Skeletal muscle satellite cell (primary cell): ENCODE data around the gene GDF10.

Experiments
- H3K27me3 ChIP-seq: 2 replicates; pipeline ENCODE4 v1.7.0; 2013; ENCODE audit warnings: low read length; ENCODE audit not compliant: control insufficient read depth, insufficient read depth
- H3K36me3 ChIP-seq: 2 replicates; pipeline ENCODE4 v1.7.0; 2013; ENCODE audit warnings: mild to moderate bottlenecking, control low read depth, low read length; ENCODE audit not compliant: insufficient read depth
- H3K4me1 ChIP-seq: 2 replicates; pipeline ENCODE4 v1.7.0; 2013; ENCODE audit warnings: low read length; ENCODE audit not compliant: control insufficient read depth, insufficient read depth
- H3K4me2 ChIP-seq: 2 replicates; pipeline ENCODE4 v1.7.0; 2013; ENCODE audit warnings: mild to moderate bottlenecking, low read length
- H3K4me3 ChIP-seq: 2 replicates; pipeline ENCODE4 v1.7.0; 2013; ENCODE audit warnings: low read length
- H3K9ac ChIP-seq: 2 replicates; pipeline ENCODE4 v1.7.0; 2013; ENCODE audit warnings: mild to moderate bottlenecking, low read depth, low read length, moderate library complexity
- H3K9me3 ChIP-seq: replicated peaks from 2 replicates; pipeline ENCODE4 v1.7.0; 2013; ENCODE audit warnings: mild to moderate bottlenecking, control low read depth, low read length

GDF10 gene

DNA sequence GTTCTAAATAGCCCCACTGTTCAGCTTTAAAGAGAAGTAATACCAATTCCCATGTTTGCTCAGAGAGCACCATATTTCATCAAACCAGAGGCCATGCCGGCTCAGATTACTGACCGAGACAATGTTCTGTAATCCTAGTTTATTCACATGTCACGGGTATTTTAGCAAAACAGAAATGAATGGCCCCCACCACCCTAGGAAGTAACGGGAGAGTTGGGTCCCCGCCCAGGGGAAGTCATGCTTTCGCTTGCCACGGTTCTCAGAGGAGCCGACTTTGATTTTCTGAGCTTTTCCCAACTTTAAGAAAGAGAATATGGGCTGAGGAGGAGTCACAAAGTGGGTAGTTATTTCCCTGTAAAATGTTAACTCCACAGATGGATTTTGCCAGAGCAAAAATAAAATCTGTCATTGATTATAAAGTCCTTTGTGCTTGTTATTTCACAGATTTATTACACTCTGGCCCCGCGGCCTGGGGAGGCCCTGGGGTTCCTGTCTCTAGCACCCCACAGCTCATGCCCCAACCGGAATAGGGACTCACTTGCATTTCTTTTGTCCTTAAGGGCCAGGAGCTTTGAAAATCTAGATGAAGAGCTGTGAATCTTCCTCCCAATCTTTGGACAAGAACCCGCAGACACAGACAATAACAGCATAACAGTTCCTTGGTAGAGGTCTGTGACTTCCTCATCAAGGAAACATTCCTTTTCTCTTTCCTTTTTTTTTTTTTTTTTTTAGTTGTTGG is 3.7 kb upstream of the GDF10 start:
- H3K9ac ChIP-seq: no peak overlapping the region
- H3K36me3 ChIP-seq: no peaks in the 10 kb centered on the region
- no peak overlapping the region for H3K4me2 ChIP-seq
- peaks cover 66% of the 10 kb centered on the region for H3K27me3 ChIP-seq
- H3K4me1 ChIP-seq: no peaks in the 10 kb centered on the region
- H3K4me3 ChIP-seq: no peak overlapping the region
- no peaks in the 10 kb centered on the region for H3K9me3 ChIP-seq

DNA sequence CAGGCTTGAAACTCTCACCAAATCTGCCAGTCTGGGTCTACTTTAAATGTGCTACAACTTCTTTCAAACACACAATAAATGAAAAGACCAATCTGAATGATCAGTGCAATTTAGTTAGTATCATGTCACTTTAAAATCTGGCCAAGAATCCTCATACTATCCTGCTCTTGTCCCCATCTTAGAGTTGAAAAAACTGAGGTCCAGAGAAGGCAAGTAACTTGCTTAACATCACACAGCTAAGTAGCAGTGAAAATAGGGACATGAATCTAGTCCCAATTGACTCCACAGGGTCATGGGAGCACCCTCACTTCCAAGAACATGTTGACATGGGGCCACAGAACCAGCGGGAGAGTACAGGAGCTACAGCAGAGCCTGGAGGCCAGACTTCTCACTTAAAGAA is 3.1 kb upstream of the GDF10 start:
- Histone ChIP-seq H3K4me3 (no peak overlapping the region), H3K4me2 (no peak overlapping the region), H3K27me3 (peaks cover 73% of the 10 kb centered on the region), H3K9ac (no peak overlapping the region), H3K9me3 (no peaks in the 10 kb centered on the region), H3K4me1 (no peaks in the 10 kb centered on the region), H3K36me3 (no peaks in the 10 kb centered on the region)

- Histone ChIP-seq H3K9ac (no peak overlapping the region), H3K27me3 (peaks cover 82% of the 10 kb centered on the region), H3K4me1 (no peaks in the 10 kb centered on the region), H3K9me3 (no peaks in the 10 kb centered on the region), H3K36me3 (no peaks in the 10 kb centered on the region), H3K4me2 (no peak overlapping the region), H3K4me3 (no peak overlapping the region)
These were observed 2.0 kb upstream of the GDF10 start for GRCh38 chr10:47297866-47298540.

DNA sequence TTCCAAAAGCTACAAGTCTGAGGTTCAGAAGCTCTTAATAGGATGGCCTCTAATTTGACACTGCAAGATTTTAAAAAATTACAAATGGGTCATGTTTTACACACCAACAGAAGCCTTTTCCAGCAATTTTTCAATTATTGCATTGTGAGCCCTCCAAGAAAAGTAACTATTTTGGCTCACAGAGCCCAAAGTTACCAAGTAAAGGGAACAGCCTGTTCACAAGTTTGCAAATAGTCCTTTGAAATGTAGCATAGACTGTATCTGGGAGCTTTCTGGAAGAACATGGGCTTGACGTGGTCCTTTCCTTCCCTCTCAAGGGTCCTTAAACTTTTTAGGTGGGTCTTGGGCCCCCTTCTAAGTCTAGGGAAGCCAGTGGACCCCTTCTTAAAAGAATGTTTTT is 1.3 kb upstream of the GDF10 start:
- peaks cover 86% of the 10 kb centered on the region for H3K27me3 ChIP-seq

DNA sequence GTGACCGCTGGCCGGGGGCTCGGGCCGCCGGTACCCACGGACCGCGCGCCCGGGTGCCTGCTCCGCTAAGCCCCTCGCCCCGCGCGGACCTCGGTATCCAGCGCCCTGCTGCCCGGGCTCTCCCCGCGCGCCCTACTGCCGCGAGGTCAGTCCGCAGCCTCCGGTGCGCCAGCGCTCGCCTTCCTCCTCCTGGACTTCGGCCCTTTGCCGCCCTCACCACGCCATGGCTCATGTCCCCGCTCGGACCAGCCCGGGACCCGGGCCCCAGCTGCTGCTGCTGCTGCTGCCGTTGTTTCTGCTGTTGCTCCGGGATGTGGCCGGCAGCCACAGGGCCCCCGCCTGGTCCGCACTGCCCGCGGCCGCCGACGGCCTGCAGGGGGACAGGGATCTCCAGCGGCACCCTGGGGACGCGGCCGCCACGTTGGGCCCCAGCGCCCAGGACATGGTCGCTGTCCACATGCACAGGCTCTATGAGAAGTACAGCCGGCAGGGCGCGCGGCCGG is 483 bp downstream of the GDF10 start:
- Histone ChIP-seq H3K4me3 (no peak overlapping the region), H3K27me3 (peaks cover 86% of the 10 kb centered on the region)

More for the DNA sequence above, 1.3 kb upstream of the GDF10 start:
- Histone ChIP-seq H3K4me2 (no peak overlapping the region), H3K4me1 (no peaks in the 10 kb centered on the region), H3K9ac (no peak overlapping the region), H3K9me3 (no peaks in the 10 kb centered on the region), H3K36me3 (no peaks in the 10 kb centered on the region), H3K4me3 (no peak overlapping the region)

DNA sequence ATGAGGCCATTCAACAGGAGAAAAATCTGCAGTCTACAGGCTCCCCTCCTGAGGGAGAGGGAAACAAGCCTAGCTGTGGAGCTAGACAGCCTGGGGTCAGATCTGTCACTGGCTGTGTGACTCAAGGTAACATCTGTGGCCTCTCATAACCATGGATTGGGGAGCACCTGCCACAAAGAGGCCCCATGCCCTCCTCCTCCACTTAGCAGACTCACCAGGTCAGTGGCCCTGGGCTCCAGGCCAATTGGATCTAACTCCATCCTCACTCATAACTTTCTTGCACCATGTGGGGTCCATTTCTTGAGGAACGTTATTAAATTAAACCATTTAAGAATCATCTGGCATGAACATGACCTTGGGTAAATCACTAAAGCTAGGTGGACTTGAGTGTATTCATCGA is 1.8 kb downstream of the GDF10 start:
- Histone ChIP-seq H3K9ac (no peak overlapping the region), H3K9me3 (no peaks in the 10 kb centered on the region), H3K4me1 (no peaks in the 10 kb centered on the region), H3K36me3 (no peaks in the 10 kb centered on the region), H3K4me3 (no peak overlapping the region), H3K4me2 (no peak overlapping the region), H3K27me3 (peaks cover 80% of the 10 kb centered on the region)

More for the DNA sequence above, 483 bp downstream of the GDF10 start:
- Histone ChIP-seq H3K9ac (no peak overlapping the region), H3K9me3 (no peaks in the 10 kb centered on the region), H3K4me2 (no peak overlapping the region), H3K36me3 (no peaks in the 10 kb centered on the region), H3K4me1 (no peaks in the 10 kb centered on the region)

- Histone ChIP-seq H3K27me3 (peaks cover 74% of the 10 kb centered on the region), H3K4me3 (no peak overlapping the region), H3K9me3 (no peaks in the 10 kb centered on the region), H3K9ac (no peak overlapping the region), H3K4me2 (no peak overlapping the region), H3K4me1 (no peaks in the 10 kb centered on the region), H3K36me3 (no peaks in the 10 kb centered on the region)
These were observed 3.1 kb downstream of the GDF10 start for GRCh38 chr10:47303105-47303504.

DNA sequence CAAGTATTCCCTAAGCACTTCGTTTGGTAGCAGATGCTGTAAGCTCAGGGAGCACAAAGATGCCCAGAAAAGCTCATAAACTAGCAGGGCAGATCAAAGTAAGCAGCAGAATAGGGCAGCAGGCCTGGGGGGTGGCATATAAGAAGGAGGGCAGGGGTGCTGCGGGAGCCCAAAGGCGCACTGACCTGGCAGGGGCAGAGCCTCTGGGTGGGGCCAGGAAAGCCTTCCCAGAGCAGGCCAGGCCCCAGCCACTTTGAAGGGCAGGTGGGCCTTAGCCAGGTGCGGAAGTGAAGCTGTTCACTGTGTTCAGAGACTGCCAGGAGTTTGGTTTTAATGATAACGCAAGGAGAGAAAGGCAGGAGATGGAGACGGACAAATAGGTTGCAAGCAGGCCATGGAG is 3.9 kb downstream of the GDF10 start:
- Histone ChIP-seq H3K4me1 (no peaks in the 10 kb centered on the region), H3K4me2 (no peak overlapping the region), H3K4me3 (no peak overlapping the region), H3K9ac (no peak overlapping the region), H3K36me3 (no peaks in the 10 kb centered on the region), H3K27me3 (peaks cover 73% of the 10 kb centered on the region), H3K9me3 (no peaks in the 10 kb centered on the region)

GRCh38 chr10:47305566-47305965 is 5.6 kb downstream of the GDF10 start:
- Histone ChIP-seq H3K36me3 (no peaks in the 10 kb centered on the region), H3K27me3 (peaks cover 61% of the 10 kb centered on the region), H3K4me3 (no peak overlapping the region), H3K4me1 (no peaks in the 10 kb centered on the region), H3K9ac (no peak overlapping the region), H3K9me3 (no peaks in the 10 kb centered on the region), H3K4me2 (no peak overlapping the region)

DNA sequence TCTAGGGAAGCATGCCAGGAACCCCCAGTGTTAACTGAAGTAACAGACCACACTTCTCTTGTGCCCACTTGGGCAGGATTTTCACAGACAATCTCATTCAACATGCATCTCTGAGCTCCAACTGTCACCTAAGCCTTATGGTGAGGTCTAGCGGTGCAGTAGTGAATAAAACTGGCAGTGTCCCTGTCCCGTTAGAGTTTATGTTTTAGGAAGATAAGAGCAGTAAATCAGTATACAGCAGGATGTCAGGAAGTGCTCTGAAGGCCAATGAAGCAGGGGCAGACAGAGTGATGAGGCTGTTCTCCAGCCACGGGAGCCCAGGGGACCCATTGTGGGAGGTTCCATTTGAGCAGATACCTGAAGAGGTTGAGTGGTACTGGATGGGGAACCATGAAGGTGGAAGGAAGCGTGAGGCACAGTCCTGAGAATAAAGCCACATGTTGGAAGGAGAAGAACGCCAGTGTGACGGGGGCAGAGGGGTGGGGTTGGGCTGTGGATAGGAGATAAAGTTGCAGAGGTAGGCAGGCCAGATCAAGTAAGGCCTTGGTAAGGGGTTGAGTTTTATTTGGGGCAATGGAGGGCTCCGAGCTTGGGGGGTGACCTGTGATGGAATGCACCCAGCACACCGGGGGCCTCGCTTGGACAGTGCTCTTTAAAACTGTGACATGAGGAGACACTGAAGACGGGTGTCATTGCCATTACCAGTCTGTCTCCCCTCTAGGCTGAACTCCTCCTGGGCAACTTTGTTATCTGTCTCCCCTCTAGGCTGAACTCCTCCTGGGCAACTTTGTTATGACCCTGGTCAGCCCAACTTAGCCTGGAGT is 6.6 kb downstream of the GDF10 start:
- no peaks in the 10 kb centered on the region for H3K9me3 ChIP-seq
- no peaks in the 10 kb centered on the region for H3K4me1 ChIP-seq
- no peak overlapping the region for H3K9ac ChIP-seq
- H3K27me3 ChIP-seq: peaks cover 56% of the 10 kb centered on the region
- H3K4me2 ChIP-seq: no peak overlapping the region
- H3K4me3 ChIP-seq: no peak overlapping the region
- no peaks in the 10 kb centered on the region for H3K36me3 ChIP-seq

DNA sequence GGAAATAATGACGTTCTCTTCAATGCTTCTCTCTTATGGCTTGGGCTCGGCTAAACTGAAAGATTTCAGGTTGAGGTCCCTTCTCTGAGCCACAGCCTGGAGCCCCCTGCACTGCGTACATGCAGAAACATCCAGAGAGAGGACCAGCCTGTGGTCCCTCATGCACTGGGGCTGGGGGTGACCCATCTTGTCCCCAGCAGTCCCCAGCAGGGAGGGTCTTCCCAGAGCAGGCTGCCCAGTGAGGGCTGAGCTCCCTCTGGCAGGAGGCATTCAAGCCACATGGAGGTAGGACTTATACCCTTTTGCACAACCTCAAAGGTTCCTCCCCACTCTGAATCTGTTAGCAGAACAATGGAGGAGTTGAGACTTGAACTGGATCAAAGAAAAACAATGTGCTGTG is 7.4 kb downstream of the GDF10 start:
- H3K9me3 ChIP-seq: no peaks in the 10 kb centered on the region
- H3K27me3 ChIP-seq: peaks cover 49% of the 10 kb centered on the region
- no peak overlapping the region for H3K4me2 ChIP-seq
- H3K4me3 ChIP-seq: no peak overlapping the region
- no peaks in the 10 kb centered on the region for H3K4me1 ChIP-seq
- H3K9ac ChIP-seq: no peak overlapping the region
- no peaks in the 10 kb centered on the region for H3K36me3 ChIP-seq
